HepG2 (cell line): ENCODE measurements around the gene ZBTB20. TPM values are rescaled to one million over a fixed set of nuclear protein-coding genes. Genes with fewer than 3 reads are reported as not detected.

Experiments used
- ATAC-seq: fragments of 200-7000 bp; cut with Tn5 transposase; 3 replicates; pipeline ENCODE4 v1.9.1; 2020; ENCODE audit warnings: mild to moderate bottlenecking, moderate library complexity
- BruUV-seq: library from RNA; stranded (reverse); fragments of 400-500 nt; replicated peaks from 2 replicates; lab custom pipeline; 2021; lab: Mats Ljungman, UMichigan
- CTCF ChIA-PET: fragments of 300-600 bp; formaldehyde crosslinking; extraction: SDS; loops from one replicate; lab custom pipeline; 2021; ENCODE audit warnings: low total read pairs, inconsistent platforms, low intra/inter-chr PET ratio; lab: Yijun Ruan, JAX
- POLR2A ChIA-PET: fragments of 350-600 bp; sonication (Branson Sonifier 250); formaldehyde crosslinking; loops from one replicate; lab custom pipeline; 2020; ENCODE audit warnings: antibody characterized with exemption, inconsistent platforms; lab: Yijun Ruan, JAX
- DNase-seq: peaks from one replicate; pipeline ENCODE4 v3.0.0-alpha.2; 2015; ENCODE audit warnings: low spot score
- FAIRE-seq: peaks from 3 replicates; lab custom pipeline; 2011; peaks lifted over from hg19 to GRCh38; lab: Jason Lieb, UNC
- H2AFZ ChIP-seq: one replicate; pipeline ENCODE4 v1.6.1; 2011; ENCODE audit warnings: low read length, inconsistent platforms
- H3K27ac ChIP-seq: fragments of 300-600 bp; 3 replicates; pipeline ENCODE4 v1.8.0; 2011; ENCODE audit warnings: mixed run types, mild to moderate bottlenecking, mixed read lengths, low read length, inconsistent platforms; ENCODE audit not compliant: insufficient read depth; ENCODE audit errors: extremely low read length
- H3K27me3 ChIP-seq, 2 experiments: fragments of 200-600 bp in 1 of 2; 2 replicates in 1 of 2; 3 replicates in 1 of 2; pipeline versions ENCODE4 v1.6.0 to v1.8.0; 2011; ENCODE audit warnings: low read length in 2 of 2, mild to moderate bottlenecking in 2 of 2, moderate library complexity in 2 of 2, inconsistent platforms in 1 of 2; ENCODE audit not compliant: insufficient read depth in 2 of 2, control insufficient read depth in 1 of 2
- H3K36me3 ChIP-seq, 2 experiments: fragments of 200-600 bp in 1 of 2; replicated peaks in 1 of 2; 2 replicates in 1 of 2; 3 replicates in 1 of 2; pipeline versions ENCODE4 v1.5.1 to v1.8.0; 2011; ENCODE audit warnings: low read length in 2 of 2, inconsistent platforms in 1 of 2; ENCODE audit not compliant: insufficient read depth in 2 of 2, control insufficient read depth in 1 of 2
- H3K4me1 ChIP-seq: 2 replicates; pipeline ENCODE4 v1.5.1; 2012; ENCODE audit warnings: low read length, inconsistent platforms; ENCODE audit not compliant: insufficient read depth
- H3K4me2 ChIP-seq: 2 replicates; pipeline ENCODE4 v1.6.0; 2011; ENCODE audit warnings: low read depth, low read length, inconsistent platforms
- H3K4me3 ChIP-seq, 3 experiments: fragments of 200-600 bp in 1 of 3; sonication (generic), shearing (Covaris generic) in 1 of 3; replicated peaks in 1 of 3; 2 replicates each; pipeline ENCODE4 v1.5.1; 2011 to 2016; ENCODE audit warnings: low read length in 3 of 3, inconsistent platforms in 2 of 3, low read depth in 2 of 3, mild to moderate bottlenecking in 2 of 3, control low read depth in 1 of 3, mixed read lengths in 1 of 3; ENCODE audit not compliant: insufficient read depth in 1 of 3
- H3K79me2 ChIP-seq: one replicate; pipeline ENCODE4 v1.6.1; 2011; ENCODE audit warnings: low read length, inconsistent platforms; ENCODE audit not compliant: insufficient read depth
- H3K9ac ChIP-seq: 2 replicates; pipeline ENCODE4 v1.6.0; 2011; ENCODE audit warnings: mild to moderate bottlenecking, low read depth, low read length, inconsistent platforms; ENCODE audit not compliant: insufficient read depth
- H3K9me3 ChIP-seq: 2 replicates; pipeline ENCODE4 v1.5.1; 2012; ENCODE audit warnings: mild to moderate bottlenecking, low read length
- H4K20me1 ChIP-seq: 2 replicates; pipeline ENCODE4 v1.6.0; 2011; ENCODE audit warnings: inconsistent platforms, mild to moderate bottlenecking, low read length, moderate library complexity; ENCODE audit not compliant: insufficient read depth
- AHDC1 ChIP-seq: sonication (generic); formaldehyde crosslinking; IDR thresholded peaks from 2 replicates; pipeline ENCODE4 v1.5.1; 2020; ENCODE audit warnings: mild to moderate bottlenecking, missing genetic modification reagents, borderline replicate concordance
- CHD2 ChIP-seq: IDR thresholded peaks from 2 replicates; pipeline ENCODE4 v1.6.1; 2011; ENCODE audit warnings: low read depth, low read length, improper control_type of control experiment
- HOXA9 ChIP-seq: sonication (generic); formaldehyde crosslinking; IDR thresholded peaks from 2 replicates; pipeline ENCODE4 v1.8.1; 2022; ENCODE audit warnings: missing genetic modification reagents, mild to moderate bottlenecking, moderate library complexity, borderline replicate concordance
- MEIS2 ChIP-seq: sonication (generic); formaldehyde crosslinking; IDR thresholded peaks from 2 replicates; pipeline ENCODE4 v1.9.0; 2021; ENCODE audit warnings: mild to moderate bottlenecking, missing genetic modification reagents
- PAWR ChIP-seq: sonication (generic); formaldehyde crosslinking; IDR thresholded peaks from 2 replicates; pipeline ENCODE4 v1.4.0; 2020; ENCODE audit warnings: missing genetic modification reagents, mild to moderate bottlenecking, borderline replicate concordance
- RFX3 ChIP-seq: IDR thresholded peaks from 2 replicates; pipeline ENCODE4 v1.6.1; 2016; ENCODE audit warnings: missing biosample characterization, missing genetic modification reagents
- SIX4 ChIP-seq: sonication (generic); formaldehyde crosslinking; IDR thresholded peaks from 2 replicates; pipeline ENCODE4 v1.4.0; 2020; ENCODE audit warnings: missing genetic modification reagents
- SP140L ChIP-seq: sonication (generic); formaldehyde crosslinking; IDR thresholded peaks from 2 replicates; pipeline ENCODE4 v1.4.0; 2020; ENCODE audit warnings: missing genetic modification reagents, borderline replicate concordance
- SRY ChIP-seq: sonication (generic); formaldehyde crosslinking; IDR thresholded peaks from 2 replicates; pipeline ENCODE4 v1.8.0; 2022; ENCODE audit warnings: mild to moderate bottlenecking, missing genetic modification reagents
- ZBTB7B ChIP-seq: sonication (generic); formaldehyde crosslinking; IDR thresholded peaks from 2 replicates; pipeline ENCODE4 v1.4.0; 2020; ENCODE audit warnings: missing genetic modification reagents
- ZNF496 ChIP-seq: sonication (generic); formaldehyde crosslinking; IDR thresholded peaks from 2 replicates; pipeline ENCODE4 v1.8.1; 2023; ENCODE audit warnings: mild to moderate bottlenecking, moderate library complexity, missing genetic modification reagents; ENCODE audit not compliant: insufficient replicate concordance
- ZNF749 ChIP-seq: sonication (generic); formaldehyde crosslinking; IDR thresholded peaks from 2 replicates; pipeline ENCODE4 v1.8.0; 2022; ENCODE audit warnings: mild to moderate bottlenecking, missing genetic modification reagents, moderate library complexity, borderline replicate concordance
- ZNF83 ChIP-seq: sonication (generic); formaldehyde crosslinking; IDR thresholded peaks from 2 replicates; pipeline ENCODE4 v1.4.0; 2020; ENCODE audit warnings: missing genetic modification reagents, mild to moderate bottlenecking, borderline replicate concordance
- WGBS: methylation state at CpG from one replicate; pipeline ENCODE4 v1.1.6; 2017; ENCODE audit warnings: low lambda C conversion rate; 5-methylcytosine and 5-hydroxymethylcytosine counted together
- in situ Hi-C: cut with HindIII; loops from 2 replicates; pipeline ENCODE4 v1.10.0; 2017; ENCODE audit warnings: low pct_unique_long_range_greater_than_20kb; ENCODE audit not compliant: extremely low pct_ligation_motif_present
- intact Hi-C: fragments of 100-400 bp; cut with micrococcal nuclease; formaldehyde crosslinking; loops from one replicate; pipeline ENCODE4 v1.10.0; 2022; ENCODE audit not compliant: unreplicated experiment
- polyA plus RNA-seq, 8 experiments: library from polyadenylated mRNA; depleted of rRNA in 3 of 8; stranded (reverse) in 7 of 8; unstranded in 1 of 8; fragments of >200 nt; fragmentation: Illumina TruSeq in 4 of 8; extraction: Trizol in 4 of 8; gene quantifications; 2 replicates each; pipeline versions ENCODE4 v1.2.1 to v1.2.3, GENCODE V29; 2011 to 2016; ENCODE audit warnings: low read depth in 4 of 8, missing spikeins in 1 of 8, mixed read lengths in 1 of 8; ENCODE audit not compliant: insufficient read depth in 1 of 8
- total RNA-seq, 5 experiments: library from RNA; depleted of rRNA; stranded (reverse); fragments of >200 nt; fragmentation: Illumina TruSeq; extraction: Trizol; gene quantifications; 2 replicates each; pipeline ENCODE4 v1.2.3, GENCODE V29; 2016; ENCODE audit warnings: low read depth in 1 of 5
- TF ChIP-seq, protein P1 (sequence below): sonication (generic); formaldehyde crosslinking; IDR thresholded peaks from 2 replicates; pipeline ENCODE4 v1.4.0; 2020; ENCODE audit warnings: missing genetic modification reagents, borderline replicate concordance
- TF ChIP-seq, protein P2 (sequence below): sonication (generic); formaldehyde crosslinking; IDR thresholded peaks from 2 replicates; pipeline ENCODE4 v1.9.0; 2022; ENCODE audit warnings: missing genetic modification reagents, mild to moderate bottlenecking, borderline replicate concordance

ZBTB20 gene
- total and polyA plus RNA-seq, 2 of the 13 experiments (the other 11 are each of a cell fraction or from before 2014, with no cell fraction given), result 1.9 to 8.8 TPM

GRCh38 chr3:114627770-114628169 lies 519.3 kb downstream of the ZBTB20 start:
- no peak overlapping the region for H3K9ac ChIP-seq
- H3K4me2 ChIP-seq, result no peak overlapping the region
- no peak for ATAC-seq
- no peak for FAIRE-seq
- no peaks in the 10 kb centered on the region for H3K9me3 ChIP-seq
- intact Hi-C loops, result loop anchor here (10.0 kb wide), 1 partner anchor 117 kb away; no protein-coding TSS in a partner anchor
- POLR2A ChIA-PET, result no interaction called here
- H2AFZ ChIP-seq, result no peak overlapping the region
- in situ Hi-C loops, result no loop called here
- no peak overlapping the region for H3K27ac ChIP-seq
- H3K36me3 ChIP-seq, result no peaks in the 10 kb centered on the region
- CTCF ChIA-PET, result no interaction called here
- H4K20me1 ChIP-seq, result no peaks in the 10 kb centered on the region
- H3K4me1 ChIP-seq, result peaks cover 26% of the 10 kb centered on the region
- BruUV-seq, result no TSS peak
- 94% methylated on average over 4 of the region's 4 CpGs for WGBS
- TF ChIP-seq PAWR (CRISPR knock-in tag) (no peak), SIX4 (CRISPR knock-in tag) (no peak), MEIS2 (no peak), ZNF749 (CRISPR knock-in tag) (no peak), RFX3 (CRISPR knock-in tag) (no peak), ZBTB7B (CRISPR knock-in tag) (no peak), ZNF83 (CRISPR knock-in tag) (no peak), SP140L (no peak), AHDC1 (CRISPR knock-in tag) (no peak), SRY (CRISPR knock-in tag) (no peak), CHD2 (no peak), HOXA9 (CRISPR knock-in tag) (no peak), ZNF496 (CRISPR knock-in tag) (no peak)
- TF ChIP-seq, protein P1, sequence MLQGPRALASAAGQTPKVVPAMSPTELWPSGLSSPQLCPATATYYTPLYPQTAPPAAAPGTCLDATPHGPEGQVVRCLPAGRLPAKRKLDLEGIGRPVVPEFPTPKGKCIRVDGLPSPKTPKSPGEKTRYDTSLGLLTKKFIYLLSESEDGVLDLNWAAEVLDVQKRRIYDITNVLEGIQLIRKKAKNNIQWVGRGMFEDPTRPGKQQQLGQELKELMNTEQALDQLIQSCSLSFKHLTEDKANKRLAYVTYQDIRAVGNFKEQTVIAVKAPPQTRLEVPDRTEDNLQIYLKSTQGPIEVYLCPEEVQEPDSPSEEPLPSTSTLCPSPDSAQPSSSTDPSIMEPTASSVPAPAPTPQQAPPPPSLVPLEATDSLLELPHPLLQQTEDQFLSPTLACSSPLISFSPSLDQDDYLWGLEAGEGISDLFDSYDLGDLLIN (CRISPR knock-in tag), result no peak
- TF ChIP-seq, protein P2, sequence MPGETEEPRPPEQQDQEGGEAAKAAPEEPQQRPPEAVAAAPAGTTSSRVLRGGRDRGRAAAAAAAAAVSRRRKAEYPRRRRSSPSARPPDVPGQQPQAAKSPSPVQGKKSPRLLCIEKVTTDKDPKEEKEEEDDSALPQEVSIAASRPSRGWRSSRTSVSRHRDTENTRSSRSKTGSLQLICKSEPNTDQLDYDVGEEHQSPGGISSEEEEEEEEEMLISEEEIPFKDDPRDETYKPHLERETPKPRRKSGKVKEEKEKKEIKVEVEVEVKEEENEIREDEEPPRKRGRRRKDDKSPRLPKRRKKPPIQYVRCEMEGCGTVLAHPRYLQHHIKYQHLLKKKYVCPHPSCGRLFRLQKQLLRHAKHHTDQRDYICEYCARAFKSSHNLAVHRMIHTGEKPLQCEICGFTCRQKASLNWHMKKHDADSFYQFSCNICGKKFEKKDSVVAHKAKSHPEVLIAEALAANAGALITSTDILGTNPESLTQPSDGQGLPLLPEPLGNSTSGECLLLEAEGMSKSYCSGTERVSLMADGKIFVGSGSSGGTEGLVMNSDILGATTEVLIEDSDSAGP, result no peak
- TF ChIP-seq, all 625 proteins: peak for 0
- H3K4me3 ChIP-seq, result no peak overlapping the region
- no peak for DNase-seq
- H3K79me2 ChIP-seq, result peaks cover 17% of the 10 kb centered on the region
- no peaks in the 10 kb centered on the region for H3K27me3 ChIP-seq
